ENCODE measurements around the gene RAD51C.

- TF ChIP-seq CTCF (conservative IDR thresholded peaks at IDR 0.05 in 1 of 2, IDR thresholded peaks at IDR 0.05 in 1 of 2; ENCODE audit: low read depth in 1 of 2, low read length in 2 of 2) (no peak), EZH2 (IDR thresholded peaks at IDR 0.05; ENCODE audit: low read length, missing control alignments) (no peak)
Measured at GRCh38 chr17:58668598-58668935, 23.8 kb upstream of the RAD51C start.
